ENCODE measurements around the gene STK36.

Gene STK36

DNA sequence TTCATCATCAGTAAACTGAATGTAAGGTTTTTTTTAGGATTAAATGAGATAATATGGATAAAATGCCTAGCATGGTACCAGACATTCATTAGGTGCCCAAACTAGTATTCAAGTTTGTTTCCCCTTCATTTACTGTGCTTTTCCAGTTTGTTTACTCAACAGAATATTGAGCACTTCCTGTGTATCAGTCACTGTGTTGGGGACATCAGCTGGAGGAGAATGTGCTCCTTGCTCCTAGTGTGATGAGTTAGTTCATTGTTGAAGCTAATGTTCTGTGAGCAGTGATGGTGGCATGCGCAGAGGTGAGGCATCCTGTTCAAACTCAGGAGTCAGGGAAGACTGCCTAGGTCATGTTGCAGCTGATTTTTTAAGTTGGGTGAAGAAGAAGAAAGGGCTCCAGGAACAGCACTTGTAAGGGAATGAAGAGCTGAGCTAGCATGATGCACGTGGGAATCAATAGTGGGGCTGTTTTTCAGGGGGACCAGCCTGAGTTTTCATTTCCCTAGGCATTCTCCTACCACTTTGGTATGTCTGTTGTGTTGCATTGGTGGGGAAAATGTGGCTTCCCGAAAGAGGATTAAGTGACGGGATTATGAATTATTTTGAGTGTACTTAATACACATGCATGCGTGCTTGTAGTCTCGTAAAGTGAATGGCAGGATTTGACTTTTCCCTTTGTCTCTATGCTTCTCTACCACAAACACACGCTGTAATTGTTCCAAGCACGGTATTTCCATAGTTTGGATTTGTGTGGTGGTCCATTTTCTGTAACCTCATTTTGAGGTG lies 62.5 kb downstream of the STK36 start:
- H2BK5ac ChIP-seq (ENCODE audit: low read length): no peak overlapping the region

GRCh38 chr2:218736531-218736930 lies 64.6 kb downstream of the STK36 start:
- Histone ChIP-seq H3K27me3 (ENCODE audit: insufficient read depth, low read length, poor library complexity) (no peaks in the 10 kb centered on the region), H3K4me1 (ENCODE audit: control insufficient read depth, low read depth, low read length) (peaks cover 10% of the 10 kb centered on the region), H2BK120ac (ENCODE audit: low read depth, low read length) (no peak overlapping the region), H4K8ac (ENCODE audit: low read depth, low read length) (no peak overlapping the region), H3K18ac (ENCODE audit: low read length) (no peak overlapping the region), H2BK5ac (ENCODE audit: low read length) (no peak overlapping the region), H3K9ac (ENCODE audit: low read length) (no peak overlapping the region), H4K5ac (ENCODE audit: low read length) (no peak overlapping the region), H3K36me3 (ENCODE audit: control insufficient read depth, insufficient read depth, low read length) (peaks cover 12% of the 10 kb centered on the region), H3K27ac (ENCODE audit: low read depth, low read length) (no peak overlapping the region), H3K4ac (ENCODE audit: low read depth, low read length) (no peak overlapping the region), H3K56ac (ENCODE audit: low read length) (no peak overlapping the region), H3K79me2 (ENCODE audit: control insufficient read depth, insufficient read depth, low read length) (peaks cover 31% of the 10 kb centered on the region), H3K79me1 (ENCODE audit: low read length) (peaks cover 31% of the 10 kb centered on the region), H3K23ac (ENCODE audit: low read length) (no peak overlapping the region), H3K4me2 (ENCODE audit: low read length) (no peak overlapping the region), H3K4me3 (ENCODE audit: low read length) (no peak overlapping the region), H2AK5ac (ENCODE audit: low read length) (no peak overlapping the region), H2BK15ac (replicated peaks; ENCODE audit: low read depth) (no peak overlapping the region)
- DNase-seq: no peak
- no CpG with 5 or more reads among the region's 2 CpGs for WGBS (ENCODE audit: extremely low coverage, insufficient coverage, low lambda C conversion rate)

More for the DNA sequence above, 62.5 kb downstream of the STK36 start:
- H2AK5ac ChIP-seq (ENCODE audit: low read length): no peak overlapping the region
- no peak for DNase-seq
- H4K8ac ChIP-seq (ENCODE audit: low read depth, low read length): no peak overlapping the region
- H3K4me1 ChIP-seq (ENCODE audit: control insufficient read depth, low read depth, low read length): peaks cover 13% of the 10 kb centered on the region
- H3K27me3 ChIP-seq (ENCODE audit: insufficient read depth, low read length, poor library complexity): no peaks in the 10 kb centered on the region
- H3K56ac ChIP-seq (ENCODE audit: low read length): no peak overlapping the region
- H3K4me3 ChIP-seq (ENCODE audit: low read length): no peak overlapping the region
- H3K23ac ChIP-seq (ENCODE audit: low read length): peak overlapping the region; percentile 68
- H2BK120ac ChIP-seq (ENCODE audit: low read depth, low read length): no peak overlapping the region
- peaks cover 31% of the 10 kb centered on the region for H3K79me1 ChIP-seq (ENCODE audit: low read length)
- H3K18ac ChIP-seq (ENCODE audit: low read length): no peak overlapping the region
- no CpG with 5 or more reads among the region's 8 CpGs for WGBS (ENCODE audit: extremely low coverage, insufficient coverage, low lambda C conversion rate)
- H2BK15ac ChIP-seq (replicated peaks; ENCODE audit: low read depth): no peak overlapping the region
- peaks cover 9% of the 10 kb centered on the region for H3K36me3 ChIP-seq (ENCODE audit: control insufficient read depth, insufficient read depth, low read length)
- H4K5ac ChIP-seq (ENCODE audit: low read length): no peak overlapping the region
- H3K27ac ChIP-seq (ENCODE audit: low read depth, low read length): no peak overlapping the region
- no peak overlapping the region for H3K4me2 ChIP-seq (ENCODE audit: low read length)
- H3K9ac ChIP-seq (ENCODE audit: low read length): no peak overlapping the region
- no peak overlapping the region for H3K4ac ChIP-seq (ENCODE audit: low read depth, low read length)
- H3K79me2 ChIP-seq (ENCODE audit: control insufficient read depth, insufficient read depth, low read length): peaks cover 33% of the 10 kb centered on the region

DNA sequence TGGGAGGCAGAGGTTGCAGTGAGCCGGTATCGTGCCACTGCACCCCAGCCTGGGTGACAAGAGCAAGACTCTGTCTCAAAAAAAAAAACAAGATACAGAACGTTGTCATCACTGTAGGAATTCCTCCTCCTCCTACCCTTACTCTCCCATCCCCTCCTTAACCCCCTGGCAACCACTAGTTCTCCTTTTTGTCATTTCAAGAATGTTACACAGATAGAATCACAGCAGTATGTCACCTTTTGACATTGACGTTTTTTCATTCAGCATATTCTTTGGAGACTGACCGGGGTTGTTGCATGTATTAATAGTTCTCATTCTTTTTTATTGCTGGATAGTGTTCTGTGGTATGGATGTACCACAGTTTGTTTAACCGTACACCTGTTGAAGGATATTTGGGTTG lies 71.2 kb downstream of the STK36 start:
- Histone ChIP-seq H4K8ac (ENCODE audit: low read depth, low read length) (no peak overlapping the region), H2BK5ac (ENCODE audit: low read length) (no peak overlapping the region), H3K9ac (ENCODE audit: low read length) (no peak overlapping the region), H3K18ac (ENCODE audit: low read length) (no peak overlapping the region), H3K27me3 (ENCODE audit: insufficient read depth, low read length, poor library complexity) (no peaks in the 10 kb centered on the region), H3K4me2 (ENCODE audit: low read length) (no peak overlapping the region), H2BK120ac (ENCODE audit: low read depth, low read length) (no peak overlapping the region), H3K27ac (ENCODE audit: low read depth, low read length) (no peak overlapping the region), H3K4me1 (ENCODE audit: control insufficient read depth, low read depth, low read length) (no peaks in the 10 kb centered on the region), H4K5ac (ENCODE audit: low read length) (no peak overlapping the region), H3K23ac (ENCODE audit: low read length) (no peak overlapping the region), H3K4me3 (ENCODE audit: low read length) (no peak overlapping the region), H2BK15ac (replicated peaks; ENCODE audit: low read depth) (no peak overlapping the region), H3K79me2 (ENCODE audit: control insufficient read depth, insufficient read depth, low read length) (no peaks in the 10 kb centered on the region), H3K56ac (ENCODE audit: low read length) (no peak overlapping the region), H2AK5ac (ENCODE audit: low read length) (no peak overlapping the region), H3K36me3 (ENCODE audit: control insufficient read depth, insufficient read depth, low read length) (peaks cover 20% of the 10 kb centered on the region), H3K79me1 (ENCODE audit: low read length) (peaks cover 3% of the 10 kb centered on the region), H3K4ac (ENCODE audit: low read depth, low read length) (no peak overlapping the region)
- no CpG with 5 or more reads among the region's 6 CpGs for WGBS (ENCODE audit: extremely low coverage, insufficient coverage, low lambda C conversion rate)
- no peak for DNase-seq

GRCh38 chr2:218744615-218745014 lies 72.7 kb downstream of the STK36 start:
- peaks cover 22% of the 10 kb centered on the region for H3K36me3 ChIP-seq (ENCODE audit: control insufficient read depth, insufficient read depth, low read length)
- 100% methylated on average over 2 of the region's 3 CpGs for WGBS (ENCODE audit: extremely low coverage, insufficient coverage, low lambda C conversion rate)

GRCh38 chr2:218745160-218745558 lies 73.3 kb downstream of the STK36 start:
- no peaks in the 10 kb centered on the region for H3K27me3 ChIP-seq (ENCODE audit: insufficient read depth, low read length, poor library complexity)
- no peaks in the 10 kb centered on the region for H3K79me2 ChIP-seq (ENCODE audit: control insufficient read depth, insufficient read depth, low read length)
- H3K18ac ChIP-seq (ENCODE audit: low read length): no peak overlapping the region
- H3K4me2 ChIP-seq (ENCODE audit: low read length): no peak overlapping the region
- H2BK120ac ChIP-seq (ENCODE audit: low read depth, low read length): no peak overlapping the region
- no peak overlapping the region for H2AK5ac ChIP-seq (ENCODE audit: low read length)
- peaks cover 20% of the 10 kb centered on the region for H3K36me3 ChIP-seq (ENCODE audit: control insufficient read depth, insufficient read depth, low read length)
- H4K5ac ChIP-seq (ENCODE audit: low read length): no peak overlapping the region
- no peak overlapping the region for H3K4me3 ChIP-seq (ENCODE audit: low read length)
- no peak for DNase-seq
- no peaks in the 10 kb centered on the region for H3K4me1 ChIP-seq (ENCODE audit: control insufficient read depth, low read depth, low read length)
- no peak overlapping the region for H2BK5ac ChIP-seq (ENCODE audit: low read length)
- no peak overlapping the region for H3K4ac ChIP-seq (ENCODE audit: low read depth, low read length)
- WGBS (ENCODE audit: extremely low coverage, insufficient coverage, low lambda C conversion rate): no CpG with 5 or more reads among the region's 5 CpGs
- H3K9ac ChIP-seq (ENCODE audit: low read length): no peak overlapping the region
- H3K27ac ChIP-seq (ENCODE audit: low read depth, low read length): no peak overlapping the region
- no peak overlapping the region for H3K56ac ChIP-seq (ENCODE audit: low read length)
- H2BK15ac ChIP-seq (replicated peaks; ENCODE audit: low read depth): no peak overlapping the region
- no peak overlapping the region for H3K23ac ChIP-seq (ENCODE audit: low read length)
- no peaks in the 10 kb centered on the region for H3K79me1 ChIP-seq (ENCODE audit: low read length)
- no peak overlapping the region for H4K8ac ChIP-seq (ENCODE audit: low read depth, low read length)

More at GRCh38 chr2:218744615-218745014, 72.7 kb downstream of the STK36 start:
- Histone ChIP-seq H2AK5ac (ENCODE audit: low read length) (no peak overlapping the region), H4K8ac (ENCODE audit: low read depth, low read length) (no peak overlapping the region), H3K27me3 (ENCODE audit: insufficient read depth, low read length, poor library complexity) (no peaks in the 10 kb centered on the region), H3K4ac (ENCODE audit: low read depth, low read length) (no peak overlapping the region), H3K4me3 (ENCODE audit: low read length) (no peak overlapping the region), H3K79me2 (ENCODE audit: control insufficient read depth, insufficient read depth, low read length) (no peaks in the 10 kb centered on the region), H2BK5ac (ENCODE audit: low read length) (no peak overlapping the region), H3K56ac (ENCODE audit: low read length) (no peak overlapping the region), H3K23ac (ENCODE audit: low read length) (no peak overlapping the region), H3K4me2 (ENCODE audit: low read length) (no peak overlapping the region), H3K18ac (ENCODE audit: low read length) (no peak overlapping the region), H3K4me1 (ENCODE audit: control insufficient read depth, low read depth, low read length) (no peaks in the 10 kb centered on the region), H3K9ac (ENCODE audit: low read length) (no peak overlapping the region), H3K79me1 (ENCODE audit: low read length) (no peaks in the 10 kb centered on the region), H2BK120ac (ENCODE audit: low read depth, low read length) (no peak overlapping the region), H2BK15ac (replicated peaks; ENCODE audit: low read depth) (no peak overlapping the region), H3K27ac (ENCODE audit: low read depth, low read length) (no peak overlapping the region), H4K5ac (ENCODE audit: low read length) (no peak overlapping the region)
- no peak for DNase-seq

Measured in mesendoderm (in vitro differentiated cells).